NT2/D1 (cell line): ENCODE measurements around the gene IMMT.

Experiments
- SUZ12 ChIP-seq: IDR thresholded peaks from 2 replicates; pipeline ENCODE4 v1.6.1; 2011; ENCODE audit not compliant: insufficient read length, insufficient read depth; ENCODE audit errors: extremely low read depth
- ZNF274 ChIP-seq: IDR thresholded peaks from 2 replicates; pipeline ENCODE4 v1.6.1; 2011; ENCODE audit warnings: mild to moderate bottlenecking, low read depth, low read length

DNA sequence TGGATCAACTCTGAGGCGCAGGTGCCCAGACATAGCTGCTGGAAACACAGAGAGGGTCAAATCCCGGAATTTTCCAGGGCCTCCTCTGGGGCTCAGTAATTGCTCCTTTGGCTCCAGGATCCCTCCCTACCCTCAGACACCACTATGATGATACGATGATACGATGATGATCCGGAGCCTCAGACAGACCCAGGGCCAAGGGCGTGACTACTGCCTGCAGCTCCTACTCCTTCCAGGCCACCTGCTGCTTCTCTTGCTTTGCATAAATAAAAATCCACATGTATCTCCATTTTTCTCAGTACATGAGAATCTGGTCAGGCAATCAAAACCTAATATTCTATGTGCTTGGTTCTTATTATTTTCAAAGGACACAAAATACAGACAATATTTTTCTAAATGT lies 37.6 kb upstream of the IMMT start:
- TF ChIP-seq ZNF274 (no peak), SUZ12 (no peak)
